ENCODE results near the gene ZNF774.
A peak's percentile ranks its signal among the peaks of the same experiment; 100 is the strongest.
"Not testable (repeated sequence)": the region's sequence is repeated elsewhere in the genome, so short reads cannot be mapped to it uniquely, and the experiment has no call there.

Gene ZNF774

GRCh38 chr15:90352107-90352893 lies at the start of gene ZNF774:
Gene ZNF774 (plus strand): TSS chr15:90352284. CDS start chr15:90354661, 2,377 bp downstream.
- Mint-ChIP-seq H3K9me3 (no peaks in the 10 kb centered on the region), H3K4me3 (peak within 1 kb of the TSS; percentile 91 to 93), H3K4me1 (peaks cover 21% of the 10 kb centered on the region), H3K27ac (peak within 1 kb of the TSS; percentile 69 to 90), H3K27me3 (no peaks in the 10 kb centered on the region)
- DNase-seq (peak; percentile 91 to 93), ATAC-seq (peak; percentile 97)

GRCh38 chr15:90305355-90305754 lies 46.7 kb upstream of the ZNF774 start:
- not testable (repeated sequence) for H3K27me3 Mint-ChIP-seq, DNase-seq, H3K4me3 Mint-ChIP-seq, H3K27ac Mint-ChIP-seq, H3K9me3 Mint-ChIP-seq, ATAC-seq
- peaks cover 56% of the 10 kb centered on the region for H3K4me1 Mint-ChIP-seq

- H3K4me3 Mint-ChIP-seq, result peak overlapping the region; percentile 66 to 68
- DNase-seq (no peak), ATAC-seq (no peak)
- H3K27ac Mint-ChIP-seq, result peak overlapping the region; percentile 1 to 13
- peaks cover 51% of the 10 kb centered on the region for H3K4me1 Mint-ChIP-seq
- H3K27me3 Mint-ChIP-seq, result no peaks in the 10 kb centered on the region
- no peaks in the 10 kb centered on the region for H3K9me3 Mint-ChIP-seq
These were observed 46.2 kb upstream of the ZNF774 start for GRCh38 chr15:90305932-90306331.

GRCh38 chr15:90306560-90306959 lies 45.5 kb upstream of the ZNF774 start:
- Mint-ChIP-seq H3K27me3 (no peaks in the 10 kb centered on the region), H3K27ac (peak overlapping the region; percentile 1 to 13), H3K4me3 (peak overlapping the region; percentile 66 to 68), H3K4me1 (peaks cover 47% of the 10 kb centered on the region), H3K9me3 (no peaks in the 10 kb centered on the region)
- ATAC-seq (peak; percentile 95), DNase-seq (peak; percentile 44 to 57)

- Mint-ChIP-seq H3K9me3 (no peaks in the 10 kb centered on the region), H3K27ac (no peak overlapping the region), H3K27me3 (no peaks in the 10 kb centered on the region), H3K4me1 (peaks cover 55% of the 10 kb centered on the region), H3K4me3 (no peak overlapping the region)
- ATAC-seq (no peak), DNase-seq (no peak)
These were observed 44.4 kb upstream of the ZNF774 start for GRCh38 chr15:90307661-90308060.

GRCh38 chr15:90309020-90309419 lies 43.1 kb upstream of the ZNF774 start:
- peak; percentile 35 for ATAC-seq
- no peak overlapping the region for H3K27ac Mint-ChIP-seq

GRCh38 chr15:90315278-90315982 lies 36.7 kb upstream of the ZNF774 start:
- ATAC-seq (no peak), DNase-seq (no peak)
- Mint-ChIP-seq H3K4me1 (peaks cover 23% of the 10 kb centered on the region), H3K27ac (no peak overlapping the region), H3K4me3 (no peak overlapping the region), H3K27me3 (no peaks in the 10 kb centered on the region), H3K9me3 (no peaks in the 10 kb centered on the region)

More at GRCh38 chr15:90309020-90309419, 43.1 kb upstream of the ZNF774 start:
- peaks cover 52% of the 10 kb centered on the region for H3K4me1 Mint-ChIP-seq
- H3K27me3 Mint-ChIP-seq, result no peaks in the 10 kb centered on the region
- no peaks in the 10 kb centered on the region for H3K9me3 Mint-ChIP-seq
- no peak for DNase-seq
- H3K4me3 Mint-ChIP-seq, result no peak overlapping the region

GRCh38 chr15:90316139-90316538 lies 35.9 kb upstream of the ZNF774 start:
- H3K4me3 Mint-ChIP-seq, result no peak overlapping the region
- no peaks in the 10 kb centered on the region for H3K27me3 Mint-ChIP-seq

GRCh38 chr15:90318591-90318990 lies 33.5 kb upstream of the ZNF774 start:
- Mint-ChIP-seq H3K4me1 (peaks cover 9% of the 10 kb centered on the region), H3K4me3 (no peak overlapping the region), H3K27me3 (no peaks in the 10 kb centered on the region), H3K9me3 (no peaks in the 10 kb centered on the region), H3K27ac (no peak overlapping the region)
- DNase-seq, result no peak
- no peak for ATAC-seq

More at GRCh38 chr15:90316139-90316538, 35.9 kb upstream of the ZNF774 start:
- DNase-seq (no peak), ATAC-seq (no peak)
- no peak overlapping the region for H3K27ac Mint-ChIP-seq
- H3K4me1 Mint-ChIP-seq, result peaks cover 25% of the 10 kb centered on the region
- no peaks in the 10 kb centered on the region for H3K9me3 Mint-ChIP-seq

GRCh38 chr15:90320062-90320884 lies 31.8 kb upstream of the ZNF774 start:
- peak; percentile 99 for ATAC-seq
- H3K9me3 Mint-ChIP-seq, result no peaks in the 10 kb centered on the region
- peaks cover 9% of the 10 kb centered on the region for H3K4me1 Mint-ChIP-seq
- no peaks in the 10 kb centered on the region for H3K27me3 Mint-ChIP-seq
- H3K27ac Mint-ChIP-seq, result peak overlapping the region in 1 of 2 donors; percentile 34
- peak; percentile 69 to 72 for DNase-seq
- peak overlapping the region; percentile 39 to 60 for H3K4me3 Mint-ChIP-seq

GRCh38 chr15:90320885-90321278 lies 31.2 kb upstream of the ZNF774 start:
- Mint-ChIP-seq H3K27ac (no peak overlapping the region), H3K4me3 (no peak overlapping the region), H3K27me3 (no peaks in the 10 kb centered on the region), H3K9me3 (no peaks in the 10 kb centered on the region), H3K4me1 (peaks cover 9% of the 10 kb centered on the region)
- DNase-seq (no peak), ATAC-seq (no peak)

- H3K4me1 Mint-ChIP-seq, result peaks cover 9% of the 10 kb centered on the region
- DNase-seq (no peak), ATAC-seq (no peak)
- no peaks in the 10 kb centered on the region for H3K9me3 Mint-ChIP-seq
- H3K4me3 Mint-ChIP-seq, result no peak overlapping the region
- no peaks in the 10 kb centered on the region for H3K27me3 Mint-ChIP-seq
- H3K27ac Mint-ChIP-seq, result no peak overlapping the region
These were observed 29.5 kb upstream of the ZNF774 start for GRCh38 chr15:90322538-90322937.

GRCh38 chr15:90325726-90326125 lies 26.4 kb upstream of the ZNF774 start:
- Mint-ChIP-seq H3K9me3 (no peaks in the 10 kb centered on the region), H3K27me3 (no peaks in the 10 kb centered on the region), H3K4me1 (no peaks in the 10 kb centered on the region), H3K27ac (no peak overlapping the region), H3K4me3 (no peak overlapping the region)
- no peak for DNase-seq
- no peak for ATAC-seq

GRCh38 chr15:90326441-90326840 lies 25.6 kb upstream of the ZNF774 start:
- Mint-ChIP-seq H3K27me3 (no peaks in the 10 kb centered on the region), H3K9me3 (no peaks in the 10 kb centered on the region), H3K27ac (no peak overlapping the region), H3K4me3 (no peak overlapping the region), H3K4me1 (no peaks in the 10 kb centered on the region)
- ATAC-seq (no peak), DNase-seq (no peak)

- no peaks in the 10 kb centered on the region for H3K9me3 Mint-ChIP-seq
- ATAC-seq (no peak), DNase-seq (no peak)
- no peak overlapping the region for H3K4me3 Mint-ChIP-seq
- no peak overlapping the region for H3K27ac Mint-ChIP-seq
- H3K27me3 Mint-ChIP-seq, result no peaks in the 10 kb centered on the region
- no peaks in the 10 kb centered on the region for H3K4me1 Mint-ChIP-seq
These were observed 24.8 kb upstream of the ZNF774 start for GRCh38 chr15:90327311-90327710.
